A673 (cell line): ENCODE data around the gene TNIP1. TPM values are rescaled to one million over a fixed set of nuclear protein-coding genes. Genes with fewer than 3 reads are reported as not detected.
A peak's percentile ranks its signal among the peaks of the same experiment; 100 is the strongest.

ENCODE experiments used
- BruUV-seq: library from RNA; stranded (reverse); fragments of 400-500 nt; replicated peaks from 2 replicates; lab custom pipeline; 2021; lab: Mats Ljungman, UMichigan
- CTCF ChIA-PET: fragments of 300-600 bp; sonication (Branson Sonifier 250); formaldehyde crosslinking; loops from one replicate; lab custom pipeline; 2022; ENCODE audit warnings: antibody characterized with exemption; lab: Charles Lee
- POLR2A ChIA-PET: fragments of 300-600 bp; sonication (Branson Sonifier 250); formaldehyde crosslinking; loops from one replicate; lab custom pipeline; 2022; ENCODE audit warnings: antibody characterized with exemption; ENCODE audit not compliant: low non-redundant PET; lab: Charles Lee
- DNase-seq: peaks from one replicate; pipeline ENCODE4 v3.0.0-alpha.2; 2015; ENCODE audit warnings: low spot score
- H3K27ac ChIP-seq: fragments of 200-600 bp; sonication (generic); 2 replicates; pipeline ENCODE4 v1.5.1; 2016; ENCODE audit warnings: mixed run types, low read depth, mild to moderate bottlenecking, mixed read lengths, antibody characterized with exemption, low read length; ENCODE audit not compliant: poor library complexity, severe bottlenecking
- H3K27me3 ChIP-seq: fragments of 200-600 bp; sonication (generic); replicated peaks from 2 replicates; pipeline ENCODE4 v1.6.1; 2017; ENCODE audit warnings: mixed run types, low read depth, mild to moderate bottlenecking, mixed read lengths, antibody characterized with exemption, low read length; ENCODE audit not compliant: insufficient read depth, poor library complexity
- H3K36me3 ChIP-seq: fragments of 200-600 bp; sonication (generic); 2 replicates; pipeline ENCODE4 v1.6.1; 2016; ENCODE audit warnings: mixed run types, mild to moderate bottlenecking, mixed read lengths, antibody characterized with exemption, low read length; ENCODE audit not compliant: insufficient read depth, poor library complexity, severe bottlenecking
- H3K4me1 ChIP-seq: fragments of 200-600 bp; sonication (generic); 2 replicates; pipeline ENCODE4 v1.6.1; 2017; ENCODE audit warnings: mixed run types, mild to moderate bottlenecking, mixed read lengths, antibody characterized with exemption, low read length; ENCODE audit not compliant: insufficient read depth, poor library complexity, severe bottlenecking
- H3K4me3 ChIP-seq: fragments of 200-600 bp; sonication (generic); 2 replicates; pipeline ENCODE4 v1.5.1; 2016; ENCODE audit warnings: low read depth, mixed run types, mild to moderate bottlenecking, mixed read lengths, low read length; ENCODE audit not compliant: poor library complexity, severe bottlenecking
- H3K9me3 ChIP-seq: fragments of 200-600 bp; sonication (generic); 2 replicates; pipeline ENCODE4 v1.6.1; 2016; ENCODE audit warnings: mixed run types, low read depth, mild to moderate bottlenecking, mixed read lengths, antibody characterized with exemption, low read length; ENCODE audit not compliant: poor library complexity, severe bottlenecking
- CTCF ChIP-seq: fragments of 300-800, 200-600 bp; sonication (generic); conservative IDR thresholded peaks from 2 replicates; pipeline ENCODE4 v1.5.1; 2017; ENCODE audit warnings: low read depth, mild to moderate bottlenecking, antibody characterized with exemption, low read length, moderate library complexity, mixed read lengths
- EZH2 ChIP-seq: fragments of 200-600 bp; sonication (generic); IDR thresholded peaks from 2 replicates; pipeline ENCODE4 v1.6.1; 2017; ENCODE audit warnings: borderline replicate concordance, low read depth, mild to moderate bottlenecking, mixed read lengths, antibody characterized with exemption, low read length; ENCODE audit not compliant: poor library complexity, severe bottlenecking
- intact Hi-C: fragments of 100-400 bp; cut with micrococcal nuclease; formaldehyde crosslinking; loops from one replicate; pipeline ENCODE4 v1.10.0; 2022; ENCODE audit not compliant: unreplicated experiment
- total RNA-seq: library from RNA; stranded (reverse); gene quantifications from 2 replicates; pipeline ENCODE4 v1.2.3, GENCODE V29; 2021

The TNIP1 gene
- total RNA-seq, 1 experiment from 2014 or later, result 33.3 TPM

- H3K27ac ChIP-seq, result no peak overlapping the region
- POLR2A ChIA-PET, result no interaction called here
- TF ChIP-seq CTCF (no peak), EZH2 (no peak)
- intact Hi-C loops, result no loop called here
- no TSS peak for BruUV-seq
- peaks cover 9% of the 10 kb centered on the region for H3K27me3 ChIP-seq
- H3K4me1 ChIP-seq, result no peaks in the 10 kb centered on the region
- H3K9me3 ChIP-seq, result no peaks in the 10 kb centered on the region
- H3K36me3 ChIP-seq, result no peaks in the 10 kb centered on the region
- no peak overlapping the region for H3K4me3 ChIP-seq
- peak; percentile 17 for DNase-seq
- CTCF ChIA-PET, result no interaction called here
These were observed 61.5 kb downstream of the TNIP1 start for GRCh38 chr5:151019331-151019730.

GRCh38 chr5:151018846-151019245, 62.0 kb downstream of the TNIP1 start:
- CTCF ChIA-PET, result no interaction called here
- intact Hi-C loops, result no loop called here

GRCh38 chr5:151017897-151018296, 62.9 kb downstream of the TNIP1 start:
- Histone ChIP-seq H3K27ac (no peak overlapping the region), H3K4me3 (no peak overlapping the region), H3K4me1 (no peaks in the 10 kb centered on the region), H3K9me3 (no peaks in the 10 kb centered on the region), H3K36me3 (no peaks in the 10 kb centered on the region), H3K27me3 (peaks cover 9% of the 10 kb centered on the region)
- intact Hi-C loops, result no loop called here
- BruUV-seq, result no TSS peak
- no peak for DNase-seq
- ChIA-PET POLR2A (no interaction called here), CTCF (no interaction called here)
- TF ChIP-seq CTCF (no peak), EZH2 (no peak)

More at GRCh38 chr5:151018846-151019245, 62.0 kb downstream of the TNIP1 start:
- no peak for TF ChIP-seq EZH2
- TF ChIP-seq CTCF, result no peak
- Histone ChIP-seq H3K36me3 (no peaks in the 10 kb centered on the region), H3K4me1 (no peaks in the 10 kb centered on the region), H3K27ac (no peak overlapping the region), H3K9me3 (no peaks in the 10 kb centered on the region), H3K4me3 (no peak overlapping the region), H3K27me3 (peaks cover 9% of the 10 kb centered on the region)
- DNase-seq, result no peak
- POLR2A ChIA-PET, result no interaction called here
- BruUV-seq, result no TSS peak
